ENCODE measurements around the gene CA7.

CA7 gene

GRCh38 chr16:66886321-66886720 is 42.1 kb downstream of the CA7 start:
- CTCF ChIA-PET: interaction anchor here (1.4 to 3.0 kb wide), 6 partner anchors 9 to 481 kb away, joined by 4 to 21 read pairs (median 8); no protein-coding TSS in a partner anchor
- H3K4me3 ChIP-seq (ENCODE audit: low read depth, low read length): no peak overlapping the region
- DNase-seq (ENCODE audit: low read depth, low spot score): no peak
- TF ChIP-seq CTCF (IDR thresholded peaks at IDR 0.05; ENCODE audit: insufficient read depth, low read length, missing control alignments): no peak
- POLR2A ChIA-PET: no interaction called here

DNA sequence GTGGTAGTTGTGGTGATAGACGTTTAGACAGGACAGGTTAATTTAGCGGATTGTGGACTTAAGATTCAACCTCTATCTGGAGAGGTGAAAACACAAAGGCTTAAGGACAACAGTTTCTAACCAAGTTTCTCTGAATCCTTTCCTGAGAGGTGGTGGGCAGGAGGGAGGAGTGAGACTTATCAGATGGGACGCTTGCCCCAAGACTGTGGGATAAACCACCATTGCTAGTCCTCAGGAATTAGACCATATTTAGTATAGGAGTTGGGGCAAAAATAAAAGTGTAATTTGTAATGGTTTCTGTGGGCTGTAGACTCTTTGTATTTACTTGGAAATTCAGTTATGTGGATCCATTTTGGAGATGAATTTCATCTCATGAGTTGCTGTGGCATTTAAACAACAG is 42.7 kb downstream of the CA7 start:
- no peak for TF ChIP-seq CTCF (IDR thresholded peaks at IDR 0.05; ENCODE audit: insufficient read depth, low read length, missing control alignments)
- ChIA-PET POLR2A (no interaction called here), CTCF (interaction anchor here (0.9 to 3.0 kb wide), 6 partner anchors 9 to 481 kb away, joined by 3 to 21 read pairs (median 6); no protein-coding TSS in a partner anchor)
- DNase-seq (ENCODE audit: low read depth, low spot score): no peak
- no peak overlapping the region for H3K4me3 ChIP-seq (ENCODE audit: low read depth, low read length)

DNA sequence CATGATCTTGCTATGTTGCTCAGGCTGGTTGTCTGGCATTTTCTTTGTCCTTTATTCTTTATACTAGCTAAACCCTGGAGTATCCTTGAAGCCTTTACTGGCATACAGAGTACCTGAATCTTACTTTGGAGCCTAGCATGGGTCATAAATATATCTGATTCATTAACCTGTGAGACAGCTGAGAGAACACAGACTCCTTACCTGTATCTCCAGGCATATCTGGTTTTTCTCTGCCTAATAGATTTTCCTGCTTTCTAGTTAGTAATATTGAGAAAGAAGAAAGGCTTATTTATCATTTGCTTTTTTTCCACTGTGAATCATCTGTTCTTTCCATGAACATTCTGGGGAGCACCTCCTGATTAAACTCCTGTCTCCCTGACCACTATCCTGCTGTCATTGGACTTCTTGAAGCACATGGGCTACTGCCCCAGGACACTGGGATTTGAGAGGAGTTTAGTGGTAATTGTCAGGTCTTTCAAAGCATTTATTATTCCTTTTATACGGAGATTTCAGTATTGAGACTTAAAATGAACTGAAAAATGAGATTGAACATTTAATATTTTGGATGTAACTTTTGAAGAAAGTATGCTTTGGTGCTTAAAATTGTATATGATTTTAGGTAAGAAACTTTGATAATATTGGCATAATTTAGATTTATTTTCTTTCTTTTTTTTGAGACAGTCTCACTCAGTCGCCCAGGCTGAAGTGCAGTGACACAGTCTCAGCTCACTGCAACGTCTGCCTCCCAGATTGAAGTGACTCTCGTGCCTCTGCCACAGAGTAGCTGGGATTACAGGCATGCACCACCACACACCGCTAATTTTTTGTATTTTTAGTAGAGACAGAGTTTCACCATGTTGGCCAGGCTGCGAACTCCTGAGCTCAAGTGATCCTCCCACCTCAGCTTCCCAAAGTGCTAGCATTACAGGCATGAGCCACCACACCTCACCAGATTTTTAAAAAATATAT is 44.7 kb downstream of the CA7 start:
- no peak overlapping the region for H3K4me3 ChIP-seq (ENCODE audit: low read depth, low read length)
- POLR2A ChIA-PET: no interaction called here
- CTCF ChIA-PET: interaction anchor here (0.8 to 3.2 kb wide), 4 partner anchors 16 to 64 kb away, joined by 3 to 12 read pairs (median 7); partner anchors contain the start of gene NAE1
- DNase-seq (ENCODE audit: low read depth, low spot score): no peak
- TF ChIP-seq CTCF (IDR thresholded peaks at IDR 0.05; ENCODE audit: insufficient read depth, low read length, missing control alignments): no peak

DNA sequence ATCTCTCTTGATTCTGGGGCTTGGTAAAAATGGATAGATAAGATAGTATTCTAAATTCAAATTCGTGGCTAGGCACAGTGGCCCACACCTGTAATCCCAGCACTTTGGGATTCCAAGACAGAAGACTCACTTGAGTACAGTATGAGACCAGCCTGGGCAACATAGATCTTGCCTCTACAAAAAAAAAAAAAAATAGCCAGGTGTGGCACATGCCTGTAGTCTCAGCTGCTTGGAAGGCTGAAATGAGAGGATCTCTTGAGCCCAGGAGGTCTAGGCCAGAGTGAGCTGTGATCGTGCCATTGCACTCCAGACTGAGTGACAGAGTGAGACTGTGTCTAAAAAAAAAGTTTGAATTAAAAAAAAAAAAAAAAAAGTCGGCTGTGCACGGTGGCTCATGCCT is 45.4 kb downstream of the CA7 start:
- DNase-seq (ENCODE audit: low read depth, low spot score): no peak
- TF ChIP-seq CTCF (IDR thresholded peaks at IDR 0.05; ENCODE audit: insufficient read depth, low read length, missing control alignments): no peak
- H3K4me3 ChIP-seq (ENCODE audit: low read depth, low read length): no peak overlapping the region
- POLR2A ChIA-PET: interaction anchor here (0.6 kb wide), 1 partner anchor 317 kb away, joined by 3 read pairs; no protein-coding TSS in a partner anchor
- CTCF ChIA-PET: interaction anchor here (0.8 to 24.6 kb wide), 6 partner anchors 17 to 64 kb away, joined by 3 to 350 read pairs (median 11); partner anchors contain the start of genes CDH16 and RRAD

DNA sequence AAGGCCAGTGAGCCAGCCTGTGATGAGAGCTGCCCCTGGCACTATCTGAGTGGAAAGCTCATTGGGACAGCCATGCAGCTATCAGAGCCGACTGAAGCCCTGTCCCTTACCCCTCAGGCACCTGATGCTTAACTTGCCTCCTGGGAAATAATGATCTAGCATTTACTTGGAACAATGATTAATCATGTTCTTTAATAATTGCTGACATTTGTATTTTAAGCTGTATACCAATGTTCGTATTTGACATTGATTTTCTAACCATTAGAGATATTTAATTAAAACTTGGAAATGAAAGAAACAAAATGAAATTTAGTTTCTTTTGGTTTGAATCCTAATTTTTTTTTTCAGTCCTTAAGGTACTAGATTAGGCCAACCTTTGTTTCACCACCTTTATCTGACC is 46.6 kb downstream of the CA7 start:
- ChIA-PET POLR2A (no interaction called here), CTCF (interaction anchor here (0.7 to 24.6 kb wide), 11 partner anchors 9 to 67 kb away, joined by 3 to 350 read pairs (median 10); partner anchors contain the start of genes CDH16, PDP2 and RRAD)
- H3K4me3 ChIP-seq (ENCODE audit: low read depth, low read length): no peak overlapping the region
- no peak for TF ChIP-seq CTCF (IDR thresholded peaks at IDR 0.05; ENCODE audit: insufficient read depth, low read length, missing control alignments)
- DNase-seq (ENCODE audit: low read depth, low spot score): no peak

- CTCF ChIA-PET: interaction anchor here (0.7 to 24.6 kb wide), 12 partner anchors 9 to 264 kb away, joined by 3 to 350 read pairs (median 6); partner anchors contain the start of genes CDH16, PDP2 and RRAD
- DNase-seq (ENCODE audit: low read depth, low spot score): no peak
- H3K4me3 ChIP-seq (ENCODE audit: low read depth, low read length): no peak overlapping the region
- TF ChIP-seq CTCF (IDR thresholded peaks at IDR 0.05; ENCODE audit: insufficient read depth, low read length, missing control alignments): no peak
- POLR2A ChIA-PET: no interaction called here
Measured at GRCh38 chr16:66891360-66891759, 47.1 kb downstream of the CA7 start.

Data from AG04449 (cell line).